Mesendoderm (in vitro differentiated cells): ENCODE results near the gene ERBB4.

Experiments used
- DNase-seq: peaks from one replicate; pipeline ENCODE4 v3.0.0; 2013
- H2AK5ac ChIP-seq: 2 replicates; pipeline ENCODE4 v1.6.1; 2013; ENCODE audit warnings: low read length, inconsistent platforms
- H2BK120ac ChIP-seq: 2 replicates; pipeline ENCODE4 v1.6.1; 2013; ENCODE audit warnings: low read depth, mild to moderate bottlenecking, low read length, moderate library complexity, mixed read lengths
- H2BK15ac ChIP-seq: replicated peaks from 2 replicates; pipeline ENCODE4 v1.6.1; 2013; ENCODE audit warnings: low read depth, mild to moderate bottlenecking, moderate library complexity
- H2BK5ac ChIP-seq: 2 replicates; pipeline ENCODE4 v1.6.1; 2013; ENCODE audit warnings: low read length, inconsistent platforms
- H3K18ac ChIP-seq: 2 replicates; pipeline ENCODE4 v1.6.1; 2013; ENCODE audit warnings: mild to moderate bottlenecking, low read length, mixed read lengths
- H3K23ac ChIP-seq: one replicate; pipeline ENCODE4 v1.6.1; 2013; ENCODE audit warnings: low read length
- H3K27ac ChIP-seq: 2 replicates; pipeline ENCODE4 v1.5.1; 2013; ENCODE audit warnings: low read depth, mild to moderate bottlenecking, inconsistent platforms, low read length, moderate library complexity
- H3K27me3 ChIP-seq: 2 replicates; pipeline ENCODE4 v1.6.1; 2013; ENCODE audit warnings: low read length, control low read depth, mild to moderate bottlenecking, inconsistent platforms; ENCODE audit not compliant: insufficient read depth, poor library complexity
- H3K36me3 ChIP-seq: 2 replicates; pipeline ENCODE4 v1.6.1; 2013; ENCODE audit warnings: low read length, inconsistent platforms; ENCODE audit not compliant: control insufficient read depth, insufficient read depth
- H3K4ac ChIP-seq: one replicate; pipeline ENCODE4 v1.6.1; 2013; ENCODE audit warnings: low read depth, mild to moderate bottlenecking, low read length, moderate library complexity
- H3K4me1 ChIP-seq: 2 replicates; pipeline ENCODE4 v1.6.1; 2013; ENCODE audit warnings: low read depth, low read length, inconsistent platforms; ENCODE audit not compliant: control insufficient read depth
- H3K4me2 ChIP-seq: 2 replicates; pipeline ENCODE4 v1.6.1; 2013; ENCODE audit warnings: low read length
- H3K4me3 ChIP-seq: 2 replicates; pipeline ENCODE4 v1.5.1; 2013; ENCODE audit warnings: mild to moderate bottlenecking, low read length
- H3K56ac ChIP-seq: one replicate; pipeline ENCODE4 v1.6.1; 2013; ENCODE audit warnings: low read length
- H3K79me1 ChIP-seq: 2 replicates; pipeline ENCODE4 v1.6.1; 2013; ENCODE audit warnings: low read length, inconsistent platforms
- H3K79me2 ChIP-seq: 2 replicates; pipeline ENCODE4 v1.6.1; 2013; ENCODE audit warnings: mild to moderate bottlenecking, low read length; ENCODE audit not compliant: control insufficient read depth, insufficient read depth
- H3K9ac ChIP-seq: 2 replicates; pipeline ENCODE4 v1.6.1; 2013; ENCODE audit warnings: low read length, inconsistent platforms
- H4K5ac ChIP-seq: one replicate; pipeline ENCODE4 v1.6.1; 2013; ENCODE audit warnings: low read length
- H4K8ac ChIP-seq: one replicate; pipeline ENCODE4 v1.6.1; 2013; ENCODE audit warnings: low read depth, mild to moderate bottlenecking, control low read depth, low read length, moderate library complexity
- WGBS: extraction: QIAGEN DNeasy Blood & Tissue Kit; methylation state at CpG from one replicate; pipeline ENCODE4 v1.1.7; 2013; ENCODE audit warnings: low lambda C conversion rate, missing lambda C conversion rate; ENCODE audit not compliant: insufficient coverage; ENCODE audit errors: extremely low coverage; 5-methylcytosine and 5-hydroxymethylcytosine counted together

The ERBB4 gene

GRCh38 chr2:211673133-211673905 lies 865.3 kb downstream of the ERBB4 start:
- no peak overlapping the region for H4K8ac ChIP-seq
- H2BK120ac ChIP-seq: no peak overlapping the region
- H3K4me3 ChIP-seq: no peak overlapping the region
- no peaks in the 10 kb centered on the region for H3K27me3 ChIP-seq
- no peak overlapping the region for H3K18ac ChIP-seq
- H3K36me3 ChIP-seq: no peaks in the 10 kb centered on the region
- H2BK15ac ChIP-seq: no peak overlapping the region
- H3K79me2 ChIP-seq: no peaks in the 10 kb centered on the region
- H4K5ac ChIP-seq: no peak overlapping the region
- H3K27ac ChIP-seq: no peak overlapping the region
- no peak overlapping the region for H3K4ac ChIP-seq
- no peak overlapping the region for H2BK5ac ChIP-seq
- no peak overlapping the region for H3K56ac ChIP-seq
- H3K23ac ChIP-seq: no peak overlapping the region
- no peak overlapping the region for H3K4me2 ChIP-seq
- no peak overlapping the region for H3K9ac ChIP-seq
- H2AK5ac ChIP-seq: no peak overlapping the region
- no CpG with 5 or more reads among the region's 3 CpGs for WGBS
- no peaks in the 10 kb centered on the region for H3K4me1 ChIP-seq
- DNase-seq: no peak
- H3K79me1 ChIP-seq: no peaks in the 10 kb centered on the region

- no peak overlapping the region for H3K9ac ChIP-seq
- H3K4me1 ChIP-seq: no peaks in the 10 kb centered on the region
- no peak overlapping the region for H3K23ac ChIP-seq
- no peak overlapping the region for H3K4me3 ChIP-seq
- no peak overlapping the region for H2BK5ac ChIP-seq
- H3K36me3 ChIP-seq: no peaks in the 10 kb centered on the region
- H3K79me1 ChIP-seq: no peaks in the 10 kb centered on the region
- H3K18ac ChIP-seq: no peak overlapping the region
- no peak for DNase-seq
- H4K8ac ChIP-seq: no peak overlapping the region
- H3K27ac ChIP-seq: no peak overlapping the region
- no peak overlapping the region for H3K4me2 ChIP-seq
- H2BK15ac ChIP-seq: no peak overlapping the region
- WGBS: no CpG with 5 or more reads among the region's 1 CpG
- no peaks in the 10 kb centered on the region for H3K79me2 ChIP-seq
- H3K4ac ChIP-seq: no peak overlapping the region
- no peaks in the 10 kb centered on the region for H3K27me3 ChIP-seq
- H3K56ac ChIP-seq: no peak overlapping the region
- no peak overlapping the region for H4K5ac ChIP-seq
- H2BK120ac ChIP-seq: no peak overlapping the region
- no peak overlapping the region for H2AK5ac ChIP-seq
Observed at GRCh38 chr2:211671977-211672376, 866.6 kb downstream of the ERBB4 start.

GRCh38 chr2:211665299-211665698 lies 873.3 kb downstream of the ERBB4 start:
- WGBS: no CpG with 5 or more reads among the region's 2 CpGs

GRCh38 chr2:211664321-211664720 lies 874.3 kb downstream of the ERBB4 start:
- Histone ChIP-seq H3K4me1 (no peaks in the 10 kb centered on the region), H3K23ac (no peak overlapping the region), H3K79me1 (no peaks in the 10 kb centered on the region), H2BK120ac (no peak overlapping the region), H3K79me2 (no peaks in the 10 kb centered on the region), H3K27ac (no peak overlapping the region), H2BK15ac (no peak overlapping the region), H3K4me3 (no peak overlapping the region), H2BK5ac (no peak overlapping the region), H3K4ac (no peak overlapping the region), H4K5ac (no peak overlapping the region), H3K9ac (no peak overlapping the region), H3K4me2 (no peak overlapping the region), H3K27me3 (no peaks in the 10 kb centered on the region), H3K56ac (no peak overlapping the region), H3K18ac (no peak overlapping the region), H2AK5ac (no peak overlapping the region), H3K36me3 (no peaks in the 10 kb centered on the region), H4K8ac (no peak overlapping the region)
- no peak for DNase-seq
- no CpG with 5 or more reads among the region's 2 CpGs for WGBS

More at GRCh38 chr2:211665299-211665698, 873.3 kb downstream of the ERBB4 start:
- Histone ChIP-seq H3K27me3 (no peaks in the 10 kb centered on the region), H3K36me3 (no peaks in the 10 kb centered on the region), H4K8ac (no peak overlapping the region), H2BK15ac (no peak overlapping the region), H3K4me3 (no peak overlapping the region), H3K4ac (no peak overlapping the region), H3K9ac (no peak overlapping the region), H3K4me2 (no peak overlapping the region), H3K79me2 (no peaks in the 10 kb centered on the region), H2BK120ac (no peak overlapping the region), H3K18ac (no peak overlapping the region), H2BK5ac (no peak overlapping the region), H3K79me1 (no peaks in the 10 kb centered on the region), H3K56ac (no peak overlapping the region), H3K27ac (no peak overlapping the region), H4K5ac (no peak overlapping the region), H3K4me1 (no peaks in the 10 kb centered on the region), H3K23ac (no peak overlapping the region), H2AK5ac (no peak overlapping the region)
- DNase-seq: no peak

- H3K4me1 ChIP-seq: no peaks in the 10 kb centered on the region
- no peak overlapping the region for H3K4ac ChIP-seq
- no peak overlapping the region for H3K18ac ChIP-seq
- no peak overlapping the region for H3K9ac ChIP-seq
- no peak for DNase-seq
- H4K8ac ChIP-seq: no peak overlapping the region
- H2BK120ac ChIP-seq: no peak overlapping the region
- no peak overlapping the region for H3K27ac ChIP-seq
- no peaks in the 10 kb centered on the region for H3K27me3 ChIP-seq
- H3K4me2 ChIP-seq: no peak overlapping the region
- H2BK15ac ChIP-seq: no peak overlapping the region
- no peaks in the 10 kb centered on the region for H3K36me3 ChIP-seq
- WGBS: no CpG with 5 or more reads among the region's 3 CpGs
- no peak overlapping the region for H3K23ac ChIP-seq
- H2AK5ac ChIP-seq: no peak overlapping the region
- H3K79me2 ChIP-seq: no peaks in the 10 kb centered on the region
- no peak overlapping the region for H3K56ac ChIP-seq
- H3K4me3 ChIP-seq: no peak overlapping the region
- H2BK5ac ChIP-seq: no peak overlapping the region
- no peaks in the 10 kb centered on the region for H3K79me1 ChIP-seq
- H4K5ac ChIP-seq: peak overlapping the region; percentile 30
Observed at GRCh38 chr2:211654211-211654780, 884.3 kb downstream of the ERBB4 start.
